HG02588 (cell line): ENCODE measurements around the gene COL5A1.

Experiments used
- ATAC-seq: cut with Tn5 transposase; IDR thresholded peaks from one replicate; pipeline ENCODE4 v1.9.1; 2021; ENCODE audit warnings: mild to moderate bottlenecking, moderate library complexity; ENCODE audit not compliant: unreplicated experiment

The COL5A1 gene

GRCh38 chr9:134641173-134641989 lies at the start of gene COL5A1:
Gene COL5A1, plus strand, starts transcription at chr9:134641803. Its CDS starts 385 bp downstream, at chr9:134642188.
- ATAC-seq, result no peak

GRCh38 chr9:134592018-134592818 lies 49.4 kb upstream of the COL5A1 start:
- no peak for ATAC-seq

- ATAC-seq, result no peak
Measured at GRCh38 chr9:134592819-134593200, 48.8 kb upstream of the COL5A1 start.

GRCh38 chr9:134593286-134594077 lies 48.1 kb upstream of the COL5A1 start:
- no peak for ATAC-seq

GRCh38 chr9:134594078-134594941 lies 47.3 kb upstream of the COL5A1 start:
- ATAC-seq, result no peak

GRCh38 chr9:134595014-134595413 lies 46.6 kb upstream of the COL5A1 start:
- ATAC-seq, result no peak

GRCh38 chr9:134597041-134597913 lies 44.3 kb upstream of the COL5A1 start:
- ATAC-seq, result no peak

- ATAC-seq, result no peak
Measured at GRCh38 chr9:134597957-134598883, 43.4 kb upstream of the COL5A1 start.

GRCh38 chr9:134598884-134599245 lies 42.7 kb upstream of the COL5A1 start:
- no peak for ATAC-seq

GRCh38 chr9:134600371-134600770 lies 41.2 kb upstream of the COL5A1 start:
- no peak for ATAC-seq

GRCh38 chr9:134600836-134601638 lies 40.6 kb upstream of the COL5A1 start:
- ATAC-seq, result no peak

GRCh38 chr9:134601764-134602163 lies 39.8 kb upstream of the COL5A1 start:
- no peak for ATAC-seq

- no peak for ATAC-seq
Measured at GRCh38 chr9:134602547-134603362, 38.8 kb upstream of the COL5A1 start.

GRCh38 chr9:134604834-134605233 lies 36.8 kb upstream of the COL5A1 start:
- no peak for ATAC-seq

- no peak for ATAC-seq
Measured at GRCh38 chr9:134605351-134605965, 36.1 kb upstream of the COL5A1 start.

GRCh38 chr9:134605966-134606357 lies 35.6 kb upstream of the COL5A1 start:
- no peak for ATAC-seq
